Fibroblast of villous mesenchyme (primary cell): Measurements from ENCODE around the gene CACNA1G. TPM values are rescaled to one million over a fixed set of nuclear protein-coding genes. Genes with fewer than 3 reads are reported as not detected.

ENCODE experiments used
- DNase-seq: peaks from one replicate; pipeline ENCODE4 v3.0.0-alpha.2; 2010; ENCODE audit warnings: low read depth
- H3K4me3 ChIP-seq: 2 replicates; pipeline ENCODE4 v1.5.1; 2011; ENCODE audit warnings: low read depth, mild to moderate bottlenecking, low read length
- CTCF ChIP-seq: IDR thresholded peaks from 2 replicates; pipeline ENCODE4 v1.5.1; 2012; ENCODE audit warnings: low read depth, mild to moderate bottlenecking, low read length; ENCODE audit not compliant: insufficient read depth
- total RNA-seq: library from RNA; depleted of rRNA; stranded (reverse); fragments of >200 nt; gene quantifications from 2 replicates; pipeline ENCODE4 v1.2.3, GENCODE V29; 2012

The CACNA1G gene
- total RNA-seq, 1 donor = 0.43 TPM

- H3K4me3 ChIP-seq = no peak overlapping the region
- TF ChIP-seq CTCF = no peak
Measured at GRCh38 chr17:50620237-50620636, 59.7 kb downstream of the CACNA1G start.

GRCh38 chr17:50620858-50621257 lies 60.3 kb downstream of the CACNA1G start:
- TF ChIP-seq CTCF = no peak
- DNase-seq = no peak
- H3K4me3 ChIP-seq = no peak overlapping the region

More at GRCh38 chr17:50620237-50620636, 59.7 kb downstream of the CACNA1G start:
- DNase-seq = no peak

- no peak for TF ChIP-seq CTCF
- DNase-seq = no peak
- H3K4me3 ChIP-seq = no peak overlapping the region
Measured at GRCh38 chr17:50621574-50622031, 61.1 kb downstream of the CACNA1G start.

DNA sequence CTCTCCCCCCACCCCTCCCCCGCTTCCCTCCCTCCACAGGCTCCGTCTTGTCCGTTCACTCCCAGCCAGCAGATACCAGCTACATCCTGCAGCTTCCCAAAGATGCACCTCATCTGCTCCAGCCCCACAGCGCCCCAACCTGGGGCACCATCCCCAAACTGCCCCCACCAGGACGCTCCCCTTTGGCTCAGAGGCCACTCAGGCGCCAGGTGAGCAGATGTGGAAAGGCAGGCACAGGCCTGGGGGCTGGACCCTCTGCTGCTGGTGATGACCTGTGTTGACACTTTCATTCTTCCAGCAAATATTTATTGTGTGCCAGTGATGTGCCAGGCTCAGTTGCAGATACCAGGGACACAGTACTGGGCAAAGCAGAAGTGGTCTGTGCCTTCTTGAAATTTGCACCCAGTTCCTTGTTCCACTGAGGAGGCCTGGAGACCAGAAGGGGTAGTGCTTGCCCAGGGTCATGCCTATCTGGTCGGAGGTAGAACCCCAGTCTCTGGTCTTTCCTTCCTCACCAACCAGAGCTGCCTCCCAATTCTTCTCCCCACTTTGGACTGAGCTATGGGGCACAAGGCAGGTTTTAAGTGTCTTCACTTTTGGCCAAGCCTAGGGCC lies 63.9 kb downstream of the CACNA1G start:
- no peak for DNase-seq

DNA sequence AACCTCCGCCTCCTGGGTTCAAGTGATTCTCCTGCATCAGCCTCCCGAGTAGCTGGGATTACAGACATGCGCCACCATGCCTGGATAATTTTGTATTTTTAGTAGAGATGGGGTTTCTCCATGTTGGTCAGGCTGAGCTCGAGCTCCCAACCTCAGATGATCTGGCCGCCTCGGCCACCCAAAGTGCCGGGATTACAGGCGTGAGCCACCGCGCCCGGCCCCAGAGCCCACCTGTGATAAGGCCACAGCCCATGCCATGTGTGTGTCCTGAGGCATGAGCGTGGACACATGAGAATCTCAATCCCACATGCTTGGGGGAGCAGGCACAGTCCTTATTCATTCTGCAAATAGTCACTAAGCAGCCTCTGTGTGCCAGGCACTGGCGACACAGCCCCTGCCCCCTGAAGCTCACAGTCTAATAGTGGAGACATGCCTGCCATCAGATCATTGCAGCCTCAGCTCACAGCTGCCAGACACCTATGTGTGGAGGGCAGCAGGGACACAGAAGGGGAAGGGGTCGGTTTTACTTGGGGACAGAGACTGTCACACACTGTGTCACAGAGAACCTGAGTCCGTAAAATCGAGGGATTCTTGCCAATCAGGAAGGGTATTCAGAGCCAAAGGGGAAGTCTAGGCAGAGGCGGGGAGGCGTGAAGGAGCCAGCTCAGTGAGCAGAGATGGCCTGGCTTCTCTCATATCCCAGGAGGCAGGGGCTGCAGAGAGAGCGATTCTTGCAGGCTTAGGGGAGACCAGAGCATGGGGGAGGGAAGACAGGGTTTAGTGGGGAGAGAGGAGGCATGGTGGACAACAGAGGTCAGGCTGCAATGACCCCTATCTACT lies 64.7 kb downstream of the CACNA1G start:
- no peak overlapping the region for H3K4me3 ChIP-seq
- TF ChIP-seq CTCF = no peak
- DNase-seq = no peak

More for the DNA sequence above, 63.9 kb downstream of the CACNA1G start:
- no peak overlapping the region for H3K4me3 ChIP-seq
- no peak for TF ChIP-seq CTCF

DNA sequence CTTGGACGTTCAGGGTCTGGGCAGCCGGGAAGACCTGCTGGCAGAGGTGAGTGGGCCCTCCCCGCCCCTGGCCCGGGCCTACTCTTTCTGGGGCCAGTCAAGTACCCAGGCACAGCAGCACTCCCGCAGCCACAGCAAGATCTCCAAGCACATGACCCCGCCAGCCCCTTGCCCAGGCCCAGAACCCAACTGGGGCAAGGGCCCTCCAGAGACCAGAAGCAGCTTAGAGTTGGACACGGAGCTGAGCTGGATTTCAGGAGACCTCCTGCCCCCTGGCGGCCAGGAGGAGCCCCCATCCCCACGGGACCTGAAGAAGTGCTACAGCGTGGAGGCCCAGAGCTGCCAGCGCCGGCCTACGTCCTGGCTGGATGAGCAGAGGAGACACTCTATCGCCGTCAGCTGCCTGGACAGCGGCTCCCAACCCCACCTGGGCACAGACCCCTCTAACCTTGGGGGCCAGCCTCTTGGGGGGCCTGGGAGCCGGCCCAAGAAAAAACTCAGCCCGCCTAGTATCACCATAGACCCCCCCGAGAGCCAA lies 65.6 kb downstream of the CACNA1G start:
- H3K4me3 ChIP-seq = no peak overlapping the region
- peak; percentile 80 for TF ChIP-seq CTCF
- peak; percentile 83 for DNase-seq
